HL-60 (cell line): ENCODE results near the gene CACNA2D3.

Experiments
- DNase-seq, 2 experiments: peaks; one replicate each; pipeline ENCODE4 v3.0.0-alpha.2; 2010 to 2020; ENCODE audit warnings: low read depth in 1 of 2, low spot score in 1 of 2
- H3K27ac ChIP-seq: fragments of 250-450 bp; sonication (Bioruptor Pico); replicated peaks from 2 replicates; pipeline ENCODE4 v1.5.1; 2020; ENCODE audit warnings: mild to moderate bottlenecking, moderate library complexity
- H3K27me3 ChIP-seq: fragments of 250-450 bp; sonication (Bioruptor Pico); 2 replicates; pipeline ENCODE4 v1.5.1; 2021; ENCODE audit warnings: mild to moderate bottlenecking, moderate library complexity; ENCODE audit not compliant: insufficient read depth, poor library complexity, severe bottlenecking
- H3K4me3 ChIP-seq: replicated peaks from 2 replicates; pipeline ENCODE4 v1.5.1; 2011; ENCODE audit warnings: mild to moderate bottlenecking, control low read depth, low read length; ENCODE audit not compliant: insufficient read depth
- CTCF ChIP-seq: IDR thresholded peaks from one replicate; pipeline ENCODE4 v1.5.1; 2011; ENCODE audit warnings: low read length, control low read depth, inconsistent platforms; ENCODE audit not compliant: insufficient read depth
- GABPA ChIP-seq: IDR thresholded peaks from 2 replicates; pipeline ENCODE4 v1.6.1; 2012; ENCODE audit warnings: low read depth
- POLR2AphosphoS5 ChIP-seq: IDR thresholded peaks from 2 replicates; pipeline ENCODE4 v1.6.1; 2012; ENCODE audit warnings: low read depth
- REST ChIP-seq: IDR thresholded peaks from 2 replicates; pipeline ENCODE4 v1.6.1; 2012; ENCODE audit warnings: low read depth; ENCODE audit not compliant: insufficient replicate concordance
- SPI1 ChIP-seq: IDR thresholded peaks from 2 replicates; pipeline ENCODE4 v1.6.1; 2012; ENCODE audit warnings: low read depth, mild to moderate bottlenecking, borderline replicate concordance

CACNA2D3 gene

GRCh38 chr3:54967731-54968161 is 845.4 kb downstream of the CACNA2D3 start:
- peak; percentile 63 to 92 for DNase-seq
- H3K27ac ChIP-seq: peak overlapping the region; percentile 93
- TF ChIP-seq GABPA (no peak), CTCF (no peak), SPI1 (0 out of 2 replicates have a peak, but pooled peaks have one; percentile 25), POLR2AphosphoS5 (peak; percentile 18; the same call in 1 of the 2 replicates)
- no peaks in the 10 kb centered on the region for H3K27me3 ChIP-seq
- H3K4me3 ChIP-seq: peak overlapping the region; percentile 61

GRCh38 chr3:54968546-54969172 is 846.3 kb downstream of the CACNA2D3 start:
- Histone ChIP-seq H3K27ac (peak overlapping the region; percentile 93), H3K4me3 (peak overlapping the region; percentile 61)
- no peak for TF ChIP-seq GABPA
- TF ChIP-seq SPI1: no peak
- TF ChIP-seq CTCF: no peak
- no peak for TF ChIP-seq REST
- TF ChIP-seq POLR2AphosphoS5: no peak

DNA sequence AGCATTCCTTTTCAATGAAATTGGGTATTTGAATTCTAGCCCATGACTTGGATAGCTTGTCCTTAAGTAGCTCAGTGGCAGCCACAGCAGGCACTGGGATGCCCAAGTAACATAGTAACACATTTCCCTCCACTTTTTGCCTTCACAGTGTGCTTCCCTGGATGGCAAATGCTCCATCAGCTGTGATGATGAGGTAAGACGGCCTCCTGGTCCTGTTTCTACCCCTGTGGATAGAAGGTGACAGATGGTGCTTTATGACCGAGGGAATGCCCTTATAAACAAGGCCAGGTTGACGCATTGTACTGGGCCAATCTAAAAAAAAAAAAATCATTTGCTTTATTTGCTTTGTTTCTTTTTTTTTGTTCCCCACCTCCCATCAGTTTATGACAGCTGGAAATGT is 847.3 kb downstream of the CACNA2D3 start:
- H3K27ac ChIP-seq: no peak overlapping the region
- no peaks in the 10 kb centered on the region for H3K27me3 ChIP-seq
- TF ChIP-seq GABPA: no peak
- TF ChIP-seq POLR2AphosphoS5: no peak
- no peak for TF ChIP-seq SPI1
- no peak for TF ChIP-seq CTCF
- no peak for TF ChIP-seq REST
- DNase-seq: no peak
- H3K4me3 ChIP-seq: peak overlapping the region; percentile 61; the same call in 1 of the 2 replicates

More at GRCh38 chr3:54968546-54969172, 846.3 kb downstream of the CACNA2D3 start:
- no peaks in the 10 kb centered on the region for H3K27me3 ChIP-seq
- DNase-seq: no peak

GRCh38 chr3:54970895-54971294 is 848.5 kb downstream of the CACNA2D3 start:
- H3K27me3 ChIP-seq: no peaks in the 10 kb centered on the region
- TF ChIP-seq SPI1: no peak
- TF ChIP-seq GABPA: no peak
- TF ChIP-seq CTCF: no peak
- no peak for TF ChIP-seq REST
- no peak for DNase-seq
- H3K27ac ChIP-seq: no peak overlapping the region
- no peak overlapping the region for H3K4me3 ChIP-seq
